GM12891 (cell line): ENCODE measurements around the gene SH2D7.

ENCODE experiments used
- PAX5 ChIP-seq: IDR thresholded peaks from 2 replicates; pipeline ENCODE4 v1.6.1; 2011; ENCODE audit warnings: low read length, moderate library complexity, mild to moderate bottlenecking; ENCODE audit not compliant: insufficient read depth, severe bottlenecking
- POLR2A ChIP-seq: IDR thresholded peaks from 2 replicates; pipeline ENCODE4 v1.6.1; 2011; ENCODE audit warnings: low read depth, low read length, control low read depth
- POLR2AphosphoS5 ChIP-seq: IDR thresholded peaks from 2 replicates; pipeline ENCODE4 v1.6.1; 2011; ENCODE audit warnings: low read depth, low read length, control low read depth
- POU2F2 ChIP-seq: IDR thresholded peaks from 2 replicates; pipeline ENCODE4 v1.6.1; 2011; ENCODE audit warnings: low read depth, mild to moderate bottlenecking, control low read depth, low read length, moderate library complexity
- SPI1 ChIP-seq: IDR thresholded peaks from 2 replicates; pipeline ENCODE4 v1.6.1; 2011; ENCODE audit warnings: low read depth, low read length, control low read depth
- TAF1 ChIP-seq: IDR thresholded peaks from 2 replicates; pipeline ENCODE4 v1.6.1; 2011; ENCODE audit warnings: low read depth, low read length, control low read depth

GRCh38 chr15:78083186-78083585, 9.2 kb upstream of the SH2D7 start:
- no peak for TF ChIP-seq POLR2AphosphoS5
- TF ChIP-seq POLR2A, result no peak
- TF ChIP-seq SPI1, result no peak
- TF ChIP-seq POU2F2, result no peak
- TF ChIP-seq TAF1, result no peak
- TF ChIP-seq PAX5, result no peak
